HepG2 (cell line): Measurements from ENCODE around the gene PRDM11. TPM values are rescaled to one million over a fixed set of nuclear protein-coding genes. Genes with fewer than 3 reads are reported as not detected.

Experiments
- ATAC-seq: fragments of 200-7000 bp; cut with Tn5 transposase; 3 replicates; pipeline ENCODE4 v1.9.1; 2020; ENCODE audit warnings: mild to moderate bottlenecking, moderate library complexity
- BruUV-seq: library from RNA; stranded (reverse); fragments of 400-500 nt; replicated peaks from 2 replicates; lab custom pipeline; 2021; lab: Mats Ljungman, UMichigan
- CTCF ChIA-PET: fragments of 300-600 bp; formaldehyde crosslinking; extraction: SDS; loops from one replicate; lab custom pipeline; 2021; ENCODE audit warnings: low total read pairs, inconsistent platforms, low intra/inter-chr PET ratio; lab: Yijun Ruan, JAX
- POLR2A ChIA-PET: fragments of 350-600 bp; sonication (Branson Sonifier 250); formaldehyde crosslinking; loops from one replicate; lab custom pipeline; 2020; ENCODE audit warnings: antibody characterized with exemption, inconsistent platforms; lab: Yijun Ruan, JAX
- DNase-seq: peaks from one replicate; pipeline ENCODE4 v3.0.0-alpha.2; 2015; ENCODE audit warnings: low spot score
- FAIRE-seq: peaks from 3 replicates; lab custom pipeline; 2011; peaks lifted over from hg19 to GRCh38; lab: Jason Lieb, UNC
- H2AFZ ChIP-seq: one replicate; pipeline ENCODE4 v1.6.1; 2011; ENCODE audit warnings: low read length, inconsistent platforms
- H3K27ac ChIP-seq: fragments of 300-600 bp; 3 replicates; pipeline ENCODE4 v1.8.0; 2011; ENCODE audit warnings: mixed run types, mild to moderate bottlenecking, mixed read lengths, low read length, inconsistent platforms; ENCODE audit not compliant: insufficient read depth; ENCODE audit errors: extremely low read length
- H3K27me3 ChIP-seq, 2 experiments: fragments of 200-600 bp in 1 of 2; 2 replicates in 1 of 2; 3 replicates in 1 of 2; pipeline versions ENCODE4 v1.6.0 to v1.8.0; 2011; ENCODE audit warnings: low read length in 2 of 2, mild to moderate bottlenecking in 2 of 2, moderate library complexity in 2 of 2, inconsistent platforms in 1 of 2; ENCODE audit not compliant: insufficient read depth in 2 of 2, control insufficient read depth in 1 of 2
- H3K36me3 ChIP-seq, 2 experiments: fragments of 200-600 bp in 1 of 2; replicated peaks in 1 of 2; 2 replicates in 1 of 2; 3 replicates in 1 of 2; pipeline versions ENCODE4 v1.5.1 to v1.8.0; 2011; ENCODE audit warnings: low read length in 2 of 2, inconsistent platforms in 1 of 2; ENCODE audit not compliant: insufficient read depth in 2 of 2, control insufficient read depth in 1 of 2
- H3K4me1 ChIP-seq: 2 replicates; pipeline ENCODE4 v1.5.1; 2012; ENCODE audit warnings: low read length, inconsistent platforms; ENCODE audit not compliant: insufficient read depth
- H3K4me2 ChIP-seq: 2 replicates; pipeline ENCODE4 v1.6.0; 2011; ENCODE audit warnings: low read depth, low read length, inconsistent platforms
- H3K4me3 ChIP-seq, 3 experiments: fragments of 200-600 bp in 1 of 3; sonication (generic), shearing (Covaris generic) in 1 of 3; replicated peaks in 1 of 3; 2 replicates each; pipeline ENCODE4 v1.5.1; 2011 to 2016; ENCODE audit warnings: low read length in 3 of 3, inconsistent platforms in 2 of 3, low read depth in 2 of 3, mild to moderate bottlenecking in 2 of 3, control low read depth in 1 of 3, mixed read lengths in 1 of 3; ENCODE audit not compliant: insufficient read depth in 1 of 3
- H3K79me2 ChIP-seq: one replicate; pipeline ENCODE4 v1.6.1; 2011; ENCODE audit warnings: low read length, inconsistent platforms; ENCODE audit not compliant: insufficient read depth
- H3K9ac ChIP-seq: 2 replicates; pipeline ENCODE4 v1.6.0; 2011; ENCODE audit warnings: mild to moderate bottlenecking, low read depth, low read length, inconsistent platforms; ENCODE audit not compliant: insufficient read depth
- H3K9me3 ChIP-seq: 2 replicates; pipeline ENCODE4 v1.5.1; 2012; ENCODE audit warnings: mild to moderate bottlenecking, low read length
- H4K20me1 ChIP-seq: 2 replicates; pipeline ENCODE4 v1.6.0; 2011; ENCODE audit warnings: inconsistent platforms, mild to moderate bottlenecking, low read length, moderate library complexity; ENCODE audit not compliant: insufficient read depth
- CREB1 ChIP-seq, 2 experiments: fragments of 450-650 bp in 1 of 2; IDR thresholded peaks; 2 replicates each; pipeline ENCODE4 v1.6.1; 2016 to 2017; ENCODE audit warnings: control low read depth in 1 of 2, mild to moderate bottlenecking in 1 of 2, missing compliant biosample characterization in 1 of 2, missing genetic modification characterization in 1 of 2
- DMAP1 ChIP-seq: IDR thresholded peaks from 2 replicates; pipeline ENCODE4 v1.6.1; 2016
- HNRNPUL1 ChIP-seq: fragments of 200-400 bp; formaldehyde crosslinking; IDR thresholded peaks from 2 replicates; pipeline ENCODE4 v1.6.1; 2017; ENCODE audit warnings: low read depth, mild to moderate bottlenecking, low read length, moderate library complexity
- PHB2 ChIP-seq: fragments of 450-650 bp; IDR thresholded peaks from 2 replicates; pipeline ENCODE4 v1.6.1; 2018; ENCODE audit not compliant: partially characterized antibody
- SMAD1 ChIP-seq: sonication (generic); formaldehyde crosslinking; IDR thresholded peaks from 2 replicates; pipeline ENCODE4 v1.4.0; 2020; ENCODE audit warnings: missing genetic modification reagents, low read depth, mild to moderate bottlenecking, borderline replicate concordance
- SSRP1 ChIP-seq: IDR thresholded peaks from 2 replicates; pipeline ENCODE4 v1.6.1; 2016; ENCODE audit warnings: control low read depth
- TBX2 ChIP-seq: sonication (generic); formaldehyde crosslinking; IDR thresholded peaks from 2 replicates; pipeline ENCODE4 v1.5.0; 2020; ENCODE audit warnings: missing genetic modification reagents, mild to moderate bottlenecking, borderline replicate concordance
- ZBTB8A ChIP-seq: sonication (generic); formaldehyde crosslinking; IDR thresholded peaks from 2 replicates; pipeline ENCODE4 v1.4.0; 2020; ENCODE audit warnings: mild to moderate bottlenecking, low read depth, missing genetic modification reagents, borderline replicate concordance
- ZFP36L2 ChIP-seq: sonication (generic); formaldehyde crosslinking; IDR thresholded peaks from 2 replicates; pipeline ENCODE4 v1.4.0; 2020; ENCODE audit warnings: missing genetic modification reagents
- ZFX ChIP-seq: sonication (generic); formaldehyde crosslinking; IDR thresholded peaks from 2 replicates; pipeline ENCODE4 v1.4.0; 2020; ENCODE audit warnings: mild to moderate bottlenecking, low read depth, missing genetic modification reagents, moderate library complexity
- ZNF550 ChIP-seq: sonication (generic); formaldehyde crosslinking; IDR thresholded peaks from 2 replicates; pipeline ENCODE4 v1.4.0; 2020; ENCODE audit warnings: mild to moderate bottlenecking, missing genetic modification reagents, borderline replicate concordance
- ZNF749 ChIP-seq: sonication (generic); formaldehyde crosslinking; IDR thresholded peaks from 2 replicates; pipeline ENCODE4 v1.8.0; 2022; ENCODE audit warnings: mild to moderate bottlenecking, missing genetic modification reagents, moderate library complexity, borderline replicate concordance
- ZNF841 ChIP-seq: sonication (generic); formaldehyde crosslinking; IDR thresholded peaks from 2 replicates; pipeline ENCODE4 v1.8.1; 2023; ENCODE audit warnings: missing genetic modification reagents, borderline replicate concordance
- WGBS: methylation state at CpG from one replicate; pipeline ENCODE4 v1.1.6; 2017; ENCODE audit warnings: low lambda C conversion rate; 5-methylcytosine and 5-hydroxymethylcytosine counted together
- in situ Hi-C: cut with HindIII; loops from 2 replicates; pipeline ENCODE4 v1.10.0; 2017; ENCODE audit warnings: low pct_unique_long_range_greater_than_20kb; ENCODE audit not compliant: extremely low pct_ligation_motif_present
- intact Hi-C: fragments of 100-400 bp; cut with micrococcal nuclease; formaldehyde crosslinking; loops from one replicate; pipeline ENCODE4 v1.10.0; 2022; ENCODE audit not compliant: unreplicated experiment
- polyA plus RNA-seq, 8 experiments: library from polyadenylated mRNA; depleted of rRNA in 3 of 8; stranded (reverse) in 7 of 8; unstranded in 1 of 8; fragments of >200 nt; fragmentation: Illumina TruSeq in 4 of 8; extraction: Trizol in 4 of 8; gene quantifications; 2 replicates each; pipeline versions ENCODE4 v1.2.1 to v1.2.3, GENCODE V29; 2011 to 2016; ENCODE audit warnings: low read depth in 4 of 8, missing spikeins in 1 of 8, mixed read lengths in 1 of 8; ENCODE audit not compliant: insufficient read depth in 1 of 8
- total RNA-seq, 5 experiments: library from RNA; depleted of rRNA; stranded (reverse); fragments of >200 nt; fragmentation: Illumina TruSeq; extraction: Trizol; gene quantifications; 2 replicates each; pipeline ENCODE4 v1.2.3, GENCODE V29; 2016; ENCODE audit warnings: low read depth in 1 of 5
- TF ChIP-seq, protein P1 (sequence below): sonication (generic); formaldehyde crosslinking; IDR thresholded peaks from 2 replicates; pipeline ENCODE4 v1.8.0; 2022; ENCODE audit warnings: mild to moderate bottlenecking, missing genetic modification reagents, moderate library complexity

PRDM11 gene
- total and polyA plus RNA-seq, 2 of the 13 experiments (the other 11 are each of a cell fraction or from before 2014, with no cell fraction given) = 3.4 to 4.7 TPM

DNA sequence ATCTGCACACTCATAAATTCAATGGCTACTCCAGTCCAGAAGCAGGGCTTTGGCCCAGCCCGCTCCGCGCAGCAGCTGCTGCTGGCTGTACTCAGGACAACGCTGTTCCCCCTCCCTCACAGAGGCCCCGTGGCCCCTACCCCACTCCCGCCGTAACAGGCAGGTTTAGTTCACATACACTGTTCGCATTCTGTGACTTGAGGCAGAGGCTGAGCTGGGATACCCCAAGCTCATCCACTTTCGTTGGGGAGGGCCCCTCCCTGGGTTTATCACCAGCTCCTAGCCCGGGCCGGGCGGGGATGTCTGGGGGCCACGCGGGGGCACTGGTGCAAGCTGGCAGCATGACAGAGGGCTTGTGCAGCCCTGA is 87.3 kb downstream of the PRDM11 start:
- no peak overlapping the region for H2AFZ ChIP-seq
- ChIA-PET POLR2A (no interaction called here), CTCF (no interaction called here)
- no peaks in the 10 kb centered on the region for H3K9me3 ChIP-seq
- H3K27me3 ChIP-seq = peaks cover 0 to 1% of the 10 kb centered on the region in 2 experiments; a peak in 1 of 5 replicates
- WGBS = 75% methylated on average over 2 of the region's 14 CpGs
- H3K36me3 ChIP-seq = no peaks in the 10 kb centered on the region
- in situ Hi-C loops (no loop called here), intact Hi-C loops (loop anchor here (1.0 kb wide), 1 partner anchor 123 kb away; no protein-coding TSS in a partner anchor)
- no peaks in the 10 kb centered on the region for H3K79me2 ChIP-seq
- no peak overlapping the region for H3K4me3 ChIP-seq
- no TSS peak for BruUV-seq
- no peak for DNase-seq
- FAIRE-seq = no peak
- H3K4me2 ChIP-seq = no peak overlapping the region
- no peaks in the 10 kb centered on the region for H3K4me1 ChIP-seq
- peak; percentile 41 for ATAC-seq
- TF ChIP-seq SSRP1 (CRISPR knock-in tag) = no peak
- no peak for TF ChIP-seq ZNF841
- TF ChIP-seq DMAP1 (CRISPR knock-in tag) = no peak
- no peak for TF ChIP-seq SMAD1 (CRISPR knock-in tag)
- no peak for TF ChIP-seq ZNF749
- no peak overlapping the region for H3K27ac ChIP-seq
- H3K9ac ChIP-seq = no peak overlapping the region
- 0 out of 2 replicates have a peak, but pooled peaks cover 2% of the 10 kb centered on the region for H4K20me1 ChIP-seq

- H2AFZ ChIP-seq = no peak overlapping the region
- 66% methylated on average over 12 of the region's 15 CpGs for WGBS
- in situ Hi-C loops (no loop called here), intact Hi-C loops (no loop called here)
- H3K27ac ChIP-seq = no peak overlapping the region
- H3K36me3 ChIP-seq = no peaks in the 10 kb centered on the region
- 0 out of 2 replicates have a peak, but pooled peaks cover under 1% of the 10 kb centered on the region for H4K20me1 ChIP-seq
- CTCF ChIA-PET = no interaction called here
- no peak overlapping the region for H3K4me2 ChIP-seq
- H3K27me3 ChIP-seq = peaks cover 0 to 1% of the 10 kb centered on the region in 2 experiments; a peak in 1 of 5 replicates
- ATAC-seq (no peak), FAIRE-seq (no peak), DNase-seq (no peak)
- H3K4me1 ChIP-seq = no peaks in the 10 kb centered on the region
- TF ChIP-seq CREB1 (IDR thresholded peaks at IDR 0.05) = no peak
- TF ChIP-seq CREB1 (CRISPR knock-in tag; IDR thresholded peaks at IDR 0.05) = no peak
- TF ChIP-seq ZFP36L2 (CRISPR knock-in tag) = no peak
- no peak for TF ChIP-seq PHB2
- no peak for TF ChIP-seq ZNF550 (CRISPR knock-in tag)
- TF ChIP-seq HNRNPUL1 = no peak
- no peak for TF ChIP-seq ZBTB8A (CRISPR knock-in tag)
- TF ChIP-seq ZFX (CRISPR knock-in tag) = no peak
- no peak for TF ChIP-seq TBX2
- TF ChIP-seq, protein P1, sequence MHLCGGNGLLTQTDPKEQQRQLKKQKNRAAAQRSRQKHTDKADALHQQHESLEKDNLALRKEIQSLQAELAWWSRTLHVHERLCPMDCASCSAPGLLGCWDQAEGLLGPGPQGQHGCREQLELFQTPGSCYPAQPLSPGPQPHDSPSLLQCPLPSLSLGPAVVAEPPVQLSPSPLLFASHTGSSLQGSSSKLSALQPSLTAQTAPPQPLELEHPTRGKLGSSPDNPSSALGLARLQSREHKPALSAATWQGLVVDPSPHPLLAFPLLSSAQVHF (CRISPR knock-in tag) = no peak
- POLR2A ChIA-PET = no interaction called here
- no TSS peak for BruUV-seq
- no peaks in the 10 kb centered on the region for H3K9me3 ChIP-seq
- no peaks in the 10 kb centered on the region for H3K79me2 ChIP-seq
- H3K9ac ChIP-seq = no peak overlapping the region
- H3K4me3 ChIP-seq = no peak overlapping the region
These were observed 88.0 kb downstream of the PRDM11 start for GRCh38 chr11:45234306-45235006.
